HG03064 (cell line): ENCODE data around the gene NRXN2.

ENCODE experiments used
- ATAC-seq: cut with Tn5 transposase; IDR thresholded peaks from one replicate; pipeline ENCODE4 v1.9.1; 2021; ENCODE audit warnings: low read depth; ENCODE audit not compliant: unreplicated experiment

The NRXN2 gene

DNA sequence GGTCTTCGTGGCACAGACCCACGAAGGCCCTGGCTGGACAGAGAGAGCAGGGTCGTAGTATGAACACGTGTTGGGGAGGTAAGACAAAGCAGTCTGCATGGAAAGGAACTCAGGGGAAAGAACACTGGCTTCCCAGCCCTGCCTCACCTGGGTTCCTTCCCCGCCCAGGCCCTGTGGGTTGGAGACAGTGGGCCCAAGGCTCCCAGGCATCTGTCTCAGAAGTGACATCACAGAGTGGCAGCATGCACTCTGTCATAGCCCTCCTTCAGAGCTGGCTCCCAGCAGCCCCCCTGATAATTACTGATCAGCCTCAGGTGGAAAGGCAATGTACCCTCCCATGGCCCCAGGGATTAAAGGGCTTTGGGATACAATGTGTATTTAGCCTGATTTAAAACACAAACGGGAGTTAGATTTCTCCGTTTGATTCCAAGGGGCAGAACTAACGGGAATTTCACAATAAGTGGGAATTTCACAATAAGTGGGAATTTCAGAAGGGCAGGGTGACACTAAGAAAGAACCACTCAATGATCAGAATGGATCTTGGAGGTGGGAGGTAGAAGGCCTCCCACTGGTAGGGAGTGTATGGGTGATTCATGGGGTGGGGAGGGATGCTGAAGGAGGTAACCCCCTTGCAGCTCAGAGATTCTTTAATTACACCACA lies 66.9 kb downstream of the NRXN2 start:
- no peak for ATAC-seq

DNA sequence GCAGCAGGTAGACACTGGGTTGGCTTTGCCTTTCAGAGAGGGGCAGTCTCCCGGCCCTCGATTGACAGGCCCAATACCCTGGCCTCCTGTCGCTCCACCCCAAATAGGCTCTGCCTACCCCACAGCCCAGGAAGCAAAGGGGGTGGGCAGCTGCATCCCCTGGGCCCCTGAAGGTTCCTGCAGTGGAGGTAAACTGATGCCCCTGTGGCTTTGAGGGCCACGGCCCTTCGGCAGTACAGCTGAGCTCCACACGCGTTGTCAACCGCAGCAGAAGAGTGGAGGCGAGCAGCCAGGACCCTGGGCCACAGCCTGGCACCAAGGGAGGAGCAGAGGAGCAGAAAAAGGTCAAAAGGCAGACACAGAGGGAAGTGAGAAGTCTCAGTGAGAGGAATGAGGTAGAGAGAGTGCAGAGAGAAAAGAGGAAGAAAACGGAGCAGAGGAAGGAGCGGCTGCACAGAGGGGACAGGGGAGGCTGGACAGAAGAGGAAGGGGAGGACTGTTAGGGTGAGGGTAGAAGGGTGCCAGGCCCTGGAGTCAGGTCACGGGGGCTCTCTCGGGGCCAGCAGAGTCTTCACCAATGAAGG lies 67.9 kb downstream of the NRXN2 start:
- no peak for ATAC-seq

DNA sequence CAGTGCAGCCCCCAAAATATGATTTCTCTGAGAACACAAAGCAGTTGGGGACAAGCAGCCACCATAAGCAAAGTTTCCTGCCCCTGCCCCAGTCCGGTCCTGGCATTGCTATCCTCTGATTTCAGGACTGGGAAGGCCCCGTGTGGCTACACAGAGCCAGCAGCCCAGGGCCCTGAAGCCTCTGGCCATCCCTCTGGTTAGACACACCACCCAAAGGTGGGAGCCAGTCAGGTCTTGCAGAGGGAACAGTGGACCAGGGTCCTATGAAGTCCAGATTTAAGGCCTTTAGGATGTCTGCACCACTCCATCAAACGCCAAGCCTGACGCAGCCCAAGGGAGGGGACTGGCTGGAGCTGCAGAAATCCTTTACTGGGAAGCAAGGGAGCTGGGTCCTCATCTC lies 68.6 kb downstream of the NRXN2 start:
- no peak for ATAC-seq

DNA sequence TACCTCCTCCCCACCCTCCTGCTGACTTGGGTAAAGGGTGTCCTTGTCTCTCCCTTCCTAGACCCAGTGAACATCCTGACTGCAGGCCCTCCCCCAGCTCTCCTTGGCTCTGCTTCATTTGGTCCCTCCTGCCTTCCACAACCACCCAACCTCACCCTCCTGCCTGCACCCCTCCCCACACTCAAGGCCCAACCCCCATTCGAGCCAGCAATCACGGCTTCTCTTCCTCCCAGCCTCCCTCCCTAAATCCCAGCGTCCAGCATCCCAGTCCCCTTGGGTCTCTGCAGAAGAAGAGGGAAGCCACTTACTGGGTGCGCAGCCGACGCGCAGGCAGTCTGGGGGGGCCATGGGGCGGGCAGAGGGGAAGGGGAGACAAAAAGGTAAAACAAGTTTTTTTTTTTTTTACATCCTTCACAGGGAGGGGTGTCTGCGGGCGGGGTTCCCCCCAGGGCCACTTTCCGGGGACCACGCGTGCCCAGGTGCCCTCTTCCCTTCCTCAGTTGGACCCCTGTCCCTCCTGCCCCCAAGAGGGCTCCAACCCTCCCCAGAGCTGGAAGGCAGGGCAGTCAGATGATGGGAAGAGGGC lies 69.5 kb downstream of the NRXN2 start:
- ATAC-seq: no peak

DNA sequence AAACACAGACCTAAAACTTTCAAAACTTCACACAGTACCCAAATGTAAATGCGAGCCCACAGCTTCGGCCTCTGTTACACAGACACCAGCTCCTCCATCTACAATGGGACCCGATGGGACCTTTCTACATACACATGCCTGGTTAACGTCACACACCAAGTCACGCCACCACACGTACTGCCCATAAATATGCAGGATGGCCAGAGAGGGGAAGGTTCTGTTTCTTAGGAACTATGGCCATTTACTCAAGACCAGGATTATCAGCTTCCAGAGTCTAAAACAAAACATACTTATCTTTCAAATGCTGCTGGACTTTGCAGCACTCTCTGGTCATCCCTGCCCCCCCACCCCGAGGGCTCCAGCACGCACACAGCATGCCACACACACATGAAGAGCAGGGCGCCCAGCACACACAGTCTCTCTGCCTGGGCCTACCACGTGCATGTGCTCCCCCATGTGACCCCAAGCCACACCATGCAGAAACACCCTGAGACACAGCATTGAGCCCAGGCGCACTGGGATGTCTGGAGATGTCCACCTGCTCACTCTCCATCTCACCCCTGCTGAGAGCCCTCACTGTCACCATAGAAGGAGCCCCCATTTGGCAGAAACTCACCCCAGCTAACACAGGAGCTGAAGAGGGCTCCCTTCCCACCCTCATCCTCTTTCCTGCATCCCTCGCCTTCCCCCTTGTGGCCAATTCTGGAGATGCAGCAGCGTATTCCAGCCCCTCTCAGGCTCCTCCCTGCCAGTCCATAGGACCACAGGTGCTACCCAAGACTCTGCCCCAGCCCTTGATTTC lies 70.2 kb downstream of the NRXN2 start:
- ATAC-seq: no peak

DNA sequence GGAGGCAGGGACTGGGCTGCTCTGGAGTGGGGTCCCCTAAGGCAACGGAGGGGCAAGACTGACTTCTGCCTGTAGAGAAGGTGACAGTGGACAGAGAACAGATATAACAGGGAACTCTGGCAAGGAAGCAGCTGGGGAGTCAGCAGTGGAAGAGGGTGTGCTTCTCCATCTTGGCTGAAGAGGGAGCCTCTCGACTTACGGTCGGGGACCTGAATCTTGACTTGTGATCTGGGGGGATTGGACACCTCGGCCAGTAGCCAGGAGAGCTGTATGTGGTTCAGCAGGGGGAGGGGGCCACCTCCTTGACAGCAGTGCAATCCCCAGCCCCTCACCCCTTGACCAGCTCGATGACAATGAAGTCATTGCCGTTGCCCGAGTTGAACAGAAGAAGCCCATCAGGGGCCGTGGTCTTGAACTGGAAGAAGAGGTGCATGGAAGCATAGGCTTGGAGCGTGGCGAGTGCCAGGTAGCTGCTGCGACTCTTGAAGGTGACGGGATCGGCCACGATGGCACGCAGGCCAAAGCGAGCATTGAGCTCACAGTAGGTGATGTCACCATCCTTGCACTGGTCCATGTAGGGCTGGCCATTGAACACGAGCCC lies 72.0 kb downstream of the NRXN2 start:
- no peak for ATAC-seq

DNA sequence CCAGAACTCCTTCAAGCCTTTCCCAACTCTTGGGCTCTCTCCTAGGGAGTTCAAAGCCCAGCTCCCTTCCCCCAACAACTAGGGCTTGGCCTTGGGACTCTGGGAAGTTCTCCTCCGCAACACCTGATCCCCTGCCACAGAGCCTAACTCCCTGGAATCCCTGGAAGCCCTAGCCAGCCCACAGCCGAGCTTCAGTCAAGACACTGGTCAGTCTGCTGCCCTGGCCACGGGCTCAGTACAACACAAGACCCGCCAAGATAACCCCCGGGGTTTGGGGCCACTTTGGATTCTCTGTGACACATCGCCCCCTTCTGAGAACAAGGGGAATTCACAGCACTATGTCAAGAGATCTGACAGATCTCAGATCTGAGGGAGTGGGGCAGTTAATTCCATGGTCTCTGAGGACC lies 73.7 kb downstream of the NRXN2 start:
- ATAC-seq: no peak

DNA sequence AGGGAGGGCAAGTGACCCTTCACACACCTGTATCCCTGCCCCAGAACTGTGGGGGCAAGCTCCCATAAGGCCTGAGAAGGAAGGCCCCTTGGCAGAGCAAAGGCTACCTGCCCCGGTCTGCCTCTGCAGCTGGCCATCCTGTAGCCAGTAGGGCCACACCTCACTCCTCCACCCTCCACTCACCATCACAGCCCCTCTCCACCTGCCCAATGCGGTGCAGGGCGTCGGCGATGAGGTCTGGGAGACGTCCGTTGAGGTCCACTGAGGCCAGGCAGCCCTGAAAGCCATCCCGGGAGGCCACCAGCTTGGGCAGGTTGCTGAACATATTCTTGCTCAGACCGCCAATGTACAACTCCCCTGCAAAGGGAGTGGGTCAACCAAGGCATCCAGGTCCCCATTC lies 74.4 kb downstream of the NRXN2 start:
- ATAC-seq: no peak

DNA sequence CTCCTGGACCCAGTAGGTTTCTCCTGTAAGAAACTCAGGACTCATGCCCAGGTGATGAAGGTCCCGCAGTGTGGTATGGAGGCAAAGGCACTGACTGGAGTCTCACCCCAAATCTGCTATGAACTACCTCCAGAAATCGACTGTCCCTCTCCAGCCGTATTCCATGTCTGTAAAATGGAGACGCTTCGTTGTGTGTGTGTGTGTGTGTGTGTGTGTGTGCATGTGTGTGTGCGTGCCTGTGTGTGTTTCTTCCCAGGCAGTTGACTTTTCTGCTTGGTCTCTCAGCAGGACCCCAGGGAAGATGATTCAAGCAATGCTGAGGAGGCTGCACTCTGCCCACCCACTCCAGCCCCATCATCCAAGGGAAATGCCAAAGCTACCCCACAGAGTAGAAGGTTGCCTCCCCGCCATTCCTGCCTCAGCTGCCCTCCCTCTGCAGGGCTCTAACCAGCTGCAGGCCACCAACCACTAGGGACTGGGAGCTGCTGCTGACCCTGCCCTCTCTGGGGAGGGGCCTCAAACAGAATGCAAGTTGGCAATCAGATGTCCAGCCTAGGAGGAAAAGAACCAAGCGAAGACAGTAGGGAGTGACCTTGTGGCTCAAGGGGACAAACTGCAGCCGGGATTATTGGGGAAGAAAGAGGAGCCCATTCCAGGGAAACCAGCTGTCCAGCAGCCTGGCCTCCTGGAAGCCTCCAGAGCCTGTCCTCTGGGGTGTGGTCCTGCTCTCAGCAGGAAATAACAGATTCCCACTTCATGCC lies 75.8 kb downstream of the NRXN2 start:
- ATAC-seq: no peak

DNA sequence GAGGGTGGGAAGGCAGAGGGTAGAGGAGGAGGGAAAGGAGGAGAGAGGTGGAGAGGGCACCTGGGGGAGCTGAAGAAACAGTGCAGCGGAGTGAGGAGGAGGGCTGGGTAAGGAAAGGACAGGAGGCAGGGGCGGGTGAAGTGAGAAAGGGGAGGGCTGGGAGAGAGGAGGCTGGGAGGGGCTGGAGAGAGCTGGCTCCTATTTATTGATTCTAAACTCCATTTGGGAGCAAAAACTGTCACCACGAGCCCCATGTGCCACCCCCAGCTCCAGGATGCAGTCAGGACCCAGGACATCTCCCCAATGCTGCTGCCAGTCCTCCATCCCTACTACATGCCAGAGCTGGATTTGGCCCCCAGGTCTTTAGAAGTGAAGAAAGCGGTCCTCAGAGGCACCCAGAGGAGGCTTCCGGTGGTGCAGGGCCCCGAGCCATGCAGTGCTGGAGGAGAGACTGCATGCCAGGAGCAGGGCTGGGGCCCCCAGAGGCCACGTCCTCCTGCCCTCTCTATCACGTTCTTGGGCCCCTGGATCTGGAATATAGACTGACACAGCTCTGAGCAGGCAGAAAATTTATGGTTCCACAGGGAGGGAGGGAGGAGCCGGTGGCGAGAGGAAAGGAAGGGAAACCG lies 78.2 kb downstream of the NRXN2 start:
- ATAC-seq: no peak

DNA sequence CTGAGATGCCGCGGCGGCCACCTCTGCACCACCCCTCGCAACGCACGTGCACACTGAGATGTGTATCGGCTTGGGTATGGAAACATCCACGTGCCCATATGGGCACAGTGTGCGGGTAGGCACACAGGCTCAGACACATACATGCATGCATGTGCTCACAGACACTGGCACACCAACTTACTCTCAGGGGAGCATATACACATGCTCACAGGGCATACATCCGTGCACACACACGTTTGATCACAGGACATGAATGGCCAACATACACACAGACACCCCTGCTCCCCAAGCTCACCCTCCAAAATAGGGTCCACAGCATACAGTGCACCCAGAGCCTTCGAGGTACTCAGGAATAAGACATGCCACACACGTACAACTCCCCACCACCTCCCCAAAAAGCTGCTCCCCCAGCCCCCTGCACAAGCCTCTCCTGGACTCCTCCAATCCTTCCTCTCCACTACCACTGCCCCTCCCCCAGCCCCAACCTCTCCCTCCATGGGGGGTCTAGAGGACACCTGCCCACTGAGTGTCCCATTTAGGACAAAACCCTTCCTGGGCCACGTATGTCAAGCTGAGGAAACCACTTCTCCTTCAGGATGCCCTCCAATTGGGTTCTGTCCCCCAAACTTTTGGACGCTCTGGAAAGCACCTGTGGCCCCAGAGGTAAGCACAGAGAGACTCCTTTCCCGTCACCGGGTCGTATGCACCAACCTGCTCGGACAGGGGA lies 78.9 kb downstream of the NRXN2 start:
- ATAC-seq: no peak

DNA sequence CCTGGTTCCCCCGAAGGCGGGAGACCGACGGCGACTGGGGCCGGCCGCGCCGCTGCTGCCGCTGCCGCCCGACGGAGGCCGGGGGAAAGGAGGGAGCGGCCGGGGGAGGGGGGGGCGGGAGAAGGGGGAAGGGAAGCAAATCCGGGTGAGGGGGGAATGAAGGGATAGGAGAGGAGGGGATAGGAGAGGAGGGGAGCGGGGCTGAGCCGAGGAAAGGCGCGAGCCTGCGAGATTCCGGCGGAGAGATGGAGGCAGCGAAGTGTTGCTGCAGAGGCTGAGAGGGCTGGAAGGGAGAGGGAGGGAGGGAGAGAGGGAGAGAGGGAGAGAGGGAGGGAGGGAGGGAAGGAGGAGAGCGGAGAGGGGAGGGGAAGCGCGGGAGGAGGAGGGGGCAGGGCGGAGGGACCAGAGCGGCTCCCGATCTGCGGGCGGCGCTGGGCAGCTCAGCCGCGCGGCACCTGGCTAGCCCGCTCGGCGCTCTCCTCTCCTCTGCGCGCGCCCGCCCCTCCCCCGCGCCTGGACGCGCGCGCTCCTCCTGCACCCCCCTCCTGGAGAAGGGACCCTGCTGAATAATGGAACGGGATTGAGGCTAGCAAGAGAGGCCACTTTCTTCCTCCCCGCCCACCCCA lies 79.6 kb downstream of the NRXN2 start:
- ATAC-seq: no peak

DNA sequence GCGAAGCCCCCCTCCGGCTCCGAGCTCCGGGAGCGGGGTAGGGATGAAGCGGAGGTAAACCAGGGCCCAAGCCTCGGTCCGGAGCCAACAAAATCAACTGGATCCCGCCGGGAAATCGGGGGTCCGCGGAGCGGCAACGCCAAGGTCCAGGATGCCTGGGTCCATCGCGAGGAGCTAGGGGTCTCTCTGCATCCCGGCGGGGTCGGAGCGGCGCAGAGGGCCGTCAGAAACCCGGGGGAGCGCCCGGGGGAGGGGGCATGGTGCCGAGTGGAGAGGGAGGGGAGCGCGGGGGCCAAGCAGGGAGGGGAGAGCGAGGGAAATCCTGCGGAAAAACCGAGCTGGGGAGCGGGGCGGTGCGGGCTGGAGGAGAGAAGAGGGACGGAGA lies 80.1 kb downstream of the NRXN2 start:
- no peak for ATAC-seq

DNA sequence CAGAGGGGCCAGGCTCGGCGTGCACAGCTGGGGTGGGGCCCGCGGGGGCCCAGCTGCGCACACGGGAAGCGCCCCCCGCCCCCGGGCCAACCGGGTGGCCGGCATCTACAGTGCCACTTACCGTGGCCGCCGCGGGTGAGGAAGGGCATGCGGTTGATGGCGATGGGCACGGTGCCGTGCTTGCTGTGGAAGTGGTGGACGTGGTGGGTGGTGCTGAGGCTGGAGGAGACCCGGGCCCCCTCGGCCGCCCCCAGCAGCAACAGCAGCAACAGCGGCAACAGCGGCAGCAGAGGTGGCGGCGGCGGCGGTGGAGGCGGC lies 80.6 kb downstream of the NRXN2 start:
- no peak for ATAC-seq

DNA sequence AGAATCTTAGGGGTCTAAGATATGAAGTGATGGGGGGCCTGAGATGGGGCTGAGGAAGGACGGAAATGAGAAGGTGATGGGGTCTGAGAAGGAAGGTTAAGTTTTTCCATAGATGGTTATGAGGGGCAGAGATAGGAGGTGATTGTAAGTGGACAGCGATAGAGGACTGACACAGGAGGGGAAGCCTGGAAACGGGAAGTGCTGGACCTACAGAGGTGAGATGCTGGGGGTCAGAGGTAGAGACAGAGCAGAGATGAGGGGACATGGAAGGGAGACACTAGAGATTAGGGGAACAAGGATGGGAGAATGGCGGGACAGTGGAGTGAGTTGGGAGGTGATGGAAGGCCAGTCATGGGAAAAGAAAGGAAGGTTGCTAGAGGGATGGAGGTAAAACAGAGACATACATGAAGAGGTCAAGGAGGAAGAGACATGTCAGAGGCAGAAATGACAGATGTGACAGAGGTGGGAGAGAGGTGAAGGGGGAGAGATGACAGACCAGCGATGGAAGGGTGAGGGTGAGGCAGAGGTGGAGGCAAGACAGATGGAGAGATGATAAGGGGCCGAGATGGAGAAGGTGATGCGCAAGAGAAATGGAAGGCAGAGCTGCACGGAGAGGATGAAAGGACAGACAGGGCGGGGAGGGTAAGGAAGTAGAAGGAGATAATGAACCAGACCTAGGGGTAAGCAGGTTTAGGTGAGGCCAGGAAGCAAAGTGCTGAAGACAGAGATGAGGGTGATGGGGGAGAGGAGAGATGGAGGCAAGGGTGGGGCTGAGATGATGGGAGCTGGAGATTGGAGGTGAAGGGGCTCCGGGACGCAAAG lies 81.2 kb downstream of the NRXN2 start:
- ATAC-seq: no peak

DNA sequence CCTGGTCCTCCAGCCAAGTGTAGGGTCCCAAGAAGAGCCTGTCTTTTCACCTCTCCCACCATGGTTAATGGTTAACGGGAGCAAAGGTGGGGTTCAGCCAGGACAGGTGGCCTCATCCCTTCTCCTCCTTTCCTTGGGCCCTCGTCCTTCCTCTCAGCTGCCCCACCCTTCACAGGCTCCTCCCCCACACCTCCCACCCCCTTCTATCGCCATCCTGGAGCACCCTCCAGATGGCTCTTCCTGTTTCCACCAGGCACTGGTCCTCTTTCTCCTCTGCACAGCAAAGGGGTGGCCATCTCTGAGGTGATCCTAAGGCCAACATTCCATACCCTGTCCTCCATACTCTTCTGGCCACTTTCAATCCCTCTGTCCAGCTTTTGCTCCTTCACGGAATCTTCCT lies 83.1 kb downstream of the NRXN2 start:
- ATAC-seq: no peak

DNA sequence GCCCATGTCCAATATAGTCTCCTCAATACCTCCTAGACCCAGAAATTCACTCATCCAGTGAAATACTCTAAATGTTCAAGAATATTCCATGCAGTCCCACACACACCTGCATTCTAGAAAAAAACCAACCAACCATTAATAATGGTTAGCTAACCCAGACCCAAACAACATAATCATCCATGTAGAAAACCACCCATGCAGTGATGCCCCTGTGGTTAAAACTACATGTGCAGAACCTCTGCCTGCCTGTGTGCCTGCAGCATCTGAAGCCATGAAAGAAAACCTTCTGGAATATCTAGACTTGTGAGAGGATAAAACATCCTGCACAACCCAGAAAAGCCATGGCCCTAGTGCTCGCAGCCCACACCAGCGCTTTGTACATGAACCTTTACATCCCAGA lies 84.2 kb downstream of the NRXN2 start:
- ATAC-seq: no peak

DNA sequence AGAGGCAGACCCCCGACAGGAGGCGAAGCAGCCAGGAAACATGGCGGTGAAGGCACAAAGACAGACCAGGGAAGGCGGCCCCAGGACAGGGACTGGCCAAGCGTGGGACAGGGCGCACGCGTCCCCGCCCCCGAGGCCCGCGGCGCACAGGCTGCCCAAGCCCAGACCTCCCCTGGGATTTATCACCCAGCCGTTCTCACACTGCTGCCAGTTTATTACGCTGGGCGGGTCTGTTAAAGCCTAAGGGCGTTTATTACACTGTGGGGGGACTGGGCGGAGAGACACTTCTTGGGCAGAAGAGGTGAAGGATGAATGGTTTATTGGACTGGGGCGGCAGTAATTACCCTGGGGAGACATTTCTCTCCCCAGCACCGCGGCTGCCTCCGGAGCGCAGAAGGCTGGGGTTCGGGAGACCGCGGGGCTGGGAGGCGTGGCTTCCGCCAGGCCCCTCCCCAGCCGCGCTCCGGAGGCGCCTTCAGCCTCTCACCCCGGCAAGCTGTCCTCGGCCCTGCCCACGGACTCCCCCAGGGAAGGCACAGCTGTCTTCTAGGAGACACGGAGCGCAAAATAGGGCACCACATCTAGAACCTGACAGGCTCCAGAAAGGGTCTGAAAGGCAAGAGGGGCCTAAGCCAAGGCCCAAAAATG lies 84.9 kb downstream of the NRXN2 start:
- ATAC-seq: no peak
